H1 (cell line): Measurements from ENCODE around the gene ELOVL5. TPM values are rescaled to one million over a fixed set of nuclear protein-coding genes. Genes with fewer than 3 reads are reported as not detected.

Source experiments
- CTCF ChIA-PET: fragments of 300-600 bp; sonication (Branson Sonifier 250); formaldehyde crosslinking; loops from one replicate; lab custom pipeline; 2021; ENCODE audit not compliant: partially characterized antibody; lab: Charles Lee
- POLR2A ChIA-PET: fragments of 300-600 bp; sonication (Branson Sonifier 250); formaldehyde crosslinking; loops from one replicate; lab custom pipeline; 2021; ENCODE audit warnings: inconsistent platforms; ENCODE audit not compliant: partially characterized antibody; lab: Charles Lee
- DNase-seq, 2 experiments: peaks; one replicate each; pipeline versions ENCODE4 v3.0.0 to v3.0.0-alpha.2; 2010 to 2022; ENCODE audit warnings: low spot score in 2 of 2, low read depth in 1 of 2, mixed read lengths in 1 of 2
- FAIRE-seq: peaks from 2 replicates; lab custom pipeline; 2011; peaks lifted over from hg19 to GRCh38; lab: Jason Lieb, UNC
- H2AFZ ChIP-seq: 2 replicates; pipeline ENCODE4 v1.8.1; 2012; ENCODE audit warnings: low read length, inconsistent platforms
- H2AK5ac ChIP-seq: 2 replicates; pipeline ENCODE4 v1.6.1; 2013; ENCODE audit warnings: low read depth, low read length
- H2BK120ac ChIP-seq: replicated peaks from 2 replicates; pipeline ENCODE3; 2013; ENCODE audit warnings: low read depth, low read length, inconsistent platforms
- H2BK12ac ChIP-seq: 2 replicates; pipeline ENCODE4 v1.6.1; 2013; ENCODE audit warnings: low read depth, low read length
- H2BK15ac ChIP-seq: 2 replicates; pipeline ENCODE4 v1.6.1; 2013; ENCODE audit warnings: low read length
- H2BK20ac ChIP-seq: 2 replicates; pipeline ENCODE4 v1.6.1; 2013; ENCODE audit warnings: low read length
- H2BK5ac ChIP-seq: 2 replicates; pipeline ENCODE4 v1.6.1; 2013; ENCODE audit warnings: low read depth, low read length
- H3K14ac ChIP-seq: 2 replicates; pipeline ENCODE4 v1.6.1; 2013; ENCODE audit warnings: inconsistent platforms; ENCODE audit not compliant: insufficient read length
- H3K18ac ChIP-seq: 2 replicates; pipeline ENCODE4 v1.6.1; 2013; ENCODE audit warnings: low read length; ENCODE audit errors: extremely low read depth
- H3K23ac ChIP-seq: 2 replicates; pipeline ENCODE4 v1.6.1; 2013; ENCODE audit warnings: inconsistent platforms; ENCODE audit not compliant: insufficient read length
- H3K23me2 ChIP-seq: 2 replicates; pipeline ENCODE4 v1.6.1; 2013; ENCODE audit warnings: low read depth, low read length
- H3K27ac ChIP-seq: 2 replicates; pipeline ENCODE4 v1.6.1; 2011; ENCODE audit warnings: low read depth, low read length, inconsistent platforms
- H3K27me3 ChIP-seq, 4 experiments: replicated peaks in 1 of 4; 1 replicate in 1 of 4; 2 replicates in 3 of 4; pipeline versions ENCODE4 v1.6.1 to v1.8.1; 2011 to 2013; ENCODE audit warnings: low read length in 3 of 4, mild to moderate bottlenecking in 3 of 4, inconsistent platforms in 2 of 4, mixed read lengths in 2 of 4, moderate library complexity in 1 of 4; ENCODE audit not compliant: control insufficient read depth in 3 of 4, insufficient read depth in 3 of 4; ENCODE audit errors: extremely low read depth in 1 of 4
- H3K36me3 ChIP-seq, 4 experiments: 2 replicates each; pipeline versions ENCODE4 v1.6.1 to v1.8.1; 2011 to 2013; ENCODE audit warnings: mild to moderate bottlenecking in 4 of 4, low read length in 3 of 4, moderate library complexity in 2 of 4, control low read depth in 1 of 4, inconsistent platforms in 1 of 4; ENCODE audit not compliant: insufficient read depth in 4 of 4, control insufficient read depth in 2 of 4
- H3K4ac ChIP-seq: replicated peaks from 2 replicates; pipeline ENCODE3; 2013; ENCODE audit warnings: low read length, low read depth, mixed read lengths, inconsistent platforms; ENCODE audit not compliant: insufficient read length
- H3K4me1 ChIP-seq, 4 experiments: replicated peaks in 1 of 4; 1 replicate in 1 of 4; 2 replicates in 3 of 4; pipeline versions ENCODE4 v1.6.1 to v1.8.1; 2011 to 2013; ENCODE audit warnings: low read length in 3 of 4, inconsistent platforms in 2 of 4, mixed read lengths in 1 of 4; ENCODE audit not compliant: insufficient read depth in 4 of 4, control insufficient read depth in 3 of 4
- H3K4me2 ChIP-seq, 2 experiments: 2 replicates each; pipeline versions ENCODE4 v1.6.1 to v1.8.1; 2011 to 2013; ENCODE audit warnings: low read depth in 2 of 2, low read length in 2 of 2, control low read depth in 1 of 2, inconsistent platforms in 1 of 2, mild to moderate bottlenecking in 1 of 2; ENCODE audit not compliant: insufficient read depth in 1 of 2
- H3K4me3 ChIP-seq, 4 experiments: fragments of 200-600, 300-600 bp in 1 of 4; sonication (generic), shearing (Covaris generic), sonication (Bioruptor Twin) in 1 of 4; 2 replicates each; pipeline versions ENCODE4 v1.5.1 to v1.8.1; 2011 to 2016; ENCODE audit warnings: low read length in 4 of 4, low read depth in 3 of 4, control low read depth in 2 of 4, inconsistent platforms in 2 of 4, mild to moderate bottlenecking in 2 of 4, mixed read lengths in 1 of 4, moderate library complexity in 1 of 4; ENCODE audit not compliant: insufficient read depth in 2 of 4; ENCODE audit errors: extremely low read depth in 1 of 4
- H3K56ac ChIP-seq: replicated peaks from 2 replicates; pipeline ENCODE3; 2013; ENCODE audit warnings: low read depth, mild to moderate bottlenecking, mixed read lengths, low read length, inconsistent platforms; ENCODE audit not compliant: insufficient read length
- H3K79me1 ChIP-seq: 2 replicates; pipeline ENCODE4 v1.6.1; 2013; ENCODE audit warnings: low read depth, low read length, control low read depth
- H3K79me2 ChIP-seq, 2 experiments: 2 replicates each; pipeline versions ENCODE4 v1.6.1 to v1.8.1; 2012 to 2013; ENCODE audit warnings: low read length in 2 of 2, mild to moderate bottlenecking in 2 of 2, inconsistent platforms in 1 of 2; ENCODE audit not compliant: insufficient read depth in 2 of 2, control insufficient read depth in 1 of 2
- H3K9ac ChIP-seq, 4 experiments: replicated peaks in 1 of 4; 1 replicate in 1 of 4; 2 replicates in 3 of 4; pipeline versions ENCODE4 v1.6.1 to v1.8.1; 2011 to 2013; ENCODE audit warnings: low read depth in 3 of 4, low read length in 3 of 4, control low read depth in 2 of 4, mild to moderate bottlenecking in 2 of 4, moderate library complexity in 2 of 4, inconsistent platforms in 1 of 4; ENCODE audit errors: extremely low read depth in 1 of 4
- H3K9me3 ChIP-seq, 2 experiments: 2 replicates each; pipeline versions ENCODE4 v1.6.1 to v1.8.1; 2012 to 2013; ENCODE audit warnings: mild to moderate bottlenecking in 2 of 2, moderate library complexity in 2 of 2, control low read depth in 1 of 2, inconsistent platforms in 1 of 2, low read depth in 1 of 2, low read length in 1 of 2, mixed read lengths in 1 of 2; ENCODE audit not compliant: insufficient read depth in 2 of 2
- H4K20me1 ChIP-seq, 2 experiments: replicated peaks in 1 of 2; 2 replicates each; pipeline versions ENCODE3 to v1.8.1; 2011 to 2013; ENCODE audit warnings: inconsistent platforms in 2 of 2, low read length in 2 of 2, mild to moderate bottlenecking in 1 of 2; ENCODE audit not compliant: insufficient read depth in 2 of 2, control insufficient read depth in 1 of 2
- H4K5ac ChIP-seq: 2 replicates; pipeline ENCODE4 v1.6.1; 2013; ENCODE audit warnings: low read length, low read depth, mixed read lengths, inconsistent platforms; ENCODE audit not compliant: insufficient read length
- H4K8ac ChIP-seq: 2 replicates; pipeline ENCODE4 v1.8.0; 2013; ENCODE audit warnings: mild to moderate bottlenecking, moderate library complexity, low read length, inconsistent platforms; ENCODE audit not compliant: insufficient read depth; ENCODE audit errors: extremely low read depth
- H4K91ac ChIP-seq: replicated peaks from 2 replicates; pipeline ENCODE3; 2013; ENCODE audit warnings: low read length, mixed read lengths, inconsistent platforms; ENCODE audit not compliant: insufficient read length
- JUND ChIP-seq: IDR thresholded peaks from 2 replicates; pipeline ENCODE4 v1.6.1; 2011; ENCODE audit warnings: mild to moderate bottlenecking, improper control_type of control experiment, low read length
- POLR2AphosphoS5 ChIP-seq: IDR thresholded peaks from 2 replicates; pipeline ENCODE4 v1.6.1; 2011; ENCODE audit warnings: low read depth, low read length
- SUZ12 ChIP-seq: fragments of 200-600 bp; sonication (generic); IDR thresholded peaks from 2 replicates; pipeline ENCODE4 v1.6.1; 2012; ENCODE audit warnings: mild to moderate bottlenecking, inconsistent platforms, low read length, moderate library complexity, mixed read lengths
- TEAD4 ChIP-seq: IDR thresholded peaks from 2 replicates; pipeline ENCODE4 v1.6.1; 2012; ENCODE audit warnings: low read depth, low read length, inconsistent platforms, mixed read lengths
- polyA plus RNA-seq, 7 experiments: library from polyadenylated mRNA; depleted of rRNA in 3 of 7; stranded (reverse) in 5 of 7; unstranded in 2 of 7; fragments of >200 nt in 5 of 7; fragments of 200-250 nt in 2 of 7; gene quantifications; 1 replicate in 5 of 7; 2 replicates in 1 of 7; 4 replicates in 1 of 7; pipeline versions ENCODE4 v1.2.1 to v1.2.3, GENCODE V29; 2011 to 2013; ENCODE audit warnings: missing spikeins in 2 of 7, mixed read lengths in 2 of 7
- total RNA-seq: library from RNA; stranded (reverse); fragmentation: NEBNext Ultra II Directional; extraction: Animal tissue kit (Norgen Biotek cat#: 25700); gene quantifications from 2 replicates; pipeline ENCODE4 v1.2.1, GENCODE V29; 2021

The ELOVL5 gene
- total and polyA plus RNA-seq, 2 of the 8 experiments (the other 6 are each of a cell fraction or from before 2014, with no cell fraction given), result 113 to 156 TPM

DNA sequence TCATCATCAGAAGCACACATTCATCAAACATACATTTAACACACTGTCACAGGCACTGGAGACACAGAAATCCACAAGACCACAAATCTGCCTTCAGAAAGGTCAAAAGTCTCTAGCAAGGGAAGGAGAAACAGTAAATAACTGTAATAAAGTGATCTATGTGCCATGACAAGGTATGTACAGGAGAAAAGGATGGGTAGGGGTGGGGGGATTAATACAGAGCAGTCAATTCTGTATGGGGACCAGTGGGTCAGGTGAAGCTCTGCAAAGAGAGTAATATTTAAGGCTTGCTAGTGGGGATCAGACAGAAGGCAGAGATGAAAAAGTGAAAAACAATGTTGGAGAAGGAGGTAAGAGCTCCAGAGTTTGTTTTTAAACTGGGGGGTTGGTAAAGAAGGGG lies 32.6 kb downstream of the ELOVL5 start:
- no peak overlapping the region for H4K8ac ChIP-seq
- no peak for DNase-seq
- H3K36me3 ChIP-seq, result no peaks in the 10 kb centered on the region; a peak in 1 of 8 replicates
- no peak overlapping the region for H2BK5ac ChIP-seq
- no peak overlapping the region for H3K4me3 ChIP-seq
- H3K9ac ChIP-seq, result no peak overlapping the region
- CTCF ChIA-PET, result interaction anchor here (0.9 to 1.0 kb wide), 2 partner anchors 22 to 144 kb away, joined by 5 read pairs; no protein-coding TSS in a partner anchor
- no peak overlapping the region for H4K91ac ChIP-seq
- TF ChIP-seq POLR2AphosphoS5 (no peak), SUZ12 (no peak), TEAD4 (no peak), JUND (no peak)
- TF ChIP-seq, all 59 proteins: peak for 0
- Histone ChIP-seq H3K79me1 (peaks cover 4% of the 10 kb centered on the region; the same call in 1 of the 2 replicates), H2AFZ (no peak overlapping the region), H3K4me1 (peaks cover 0 to 3% (median under 1%) of the 10 kb centered on the region in 4 experiments; a peak in 1 of 7 replicates), H3K27ac (no peak overlapping the region), H3K23me2 (no peaks in the 10 kb centered on the region), H3K56ac (no peak overlapping the region), H3K23ac (no peak overlapping the region), H4K20me1 (peaks cover 6 to 18% of the 10 kb centered on the region in 2 experiments), H2BK12ac (no peak overlapping the region), H2AK5ac (no peak overlapping the region), H2BK120ac (no peak overlapping the region), H2BK15ac (no peak overlapping the region), H3K9me3 (no peaks in the 10 kb centered on the region), H3K4ac (no peak overlapping the region), H3K18ac (no peak overlapping the region), H4K5ac (no peak overlapping the region), H3K14ac (no peak overlapping the region), H3K27me3 (no peaks in the 10 kb centered on the region), H3K79me2 (peaks cover 15 to 92% of the 10 kb centered on the region in 2 experiments; a peak in 3 of 4 replicates), H2BK20ac (no peak overlapping the region), H3K4me2 (no peak overlapping the region)
- POLR2A ChIA-PET, result no interaction called here
- FAIRE-seq, result no peak
